Cardiac muscle cell (in vitro differentiated cells and primary cell): ENCODE results near the gene DLGAP1. TPM values are rescaled to one million over a fixed set of nuclear protein-coding genes. Genes with fewer than 3 reads are reported as not detected.

ENCODE experiments used
- DNase-seq, 2 donors: peaks; one replicate each; pipeline versions ENCODE4 v3.0.0 to v3.0.0-alpha.2; 2010 to 2017; ENCODE audit warnings: low read depth in 1 of 2, low spot score in 1 of 2
- H3K27ac ChIP-seq: fragments of 200-600 bp; sonication (generic); 2 replicates; pipeline ENCODE4 v1.5.1; 2016
- H3K27me3 ChIP-seq: fragments of 200-600 bp; sonication (generic); 2 replicates; pipeline ENCODE4 v1.6.0; 2016; ENCODE audit warnings: control low read depth
- H3K36me3 ChIP-seq: fragments of 200-600 bp; sonication (generic); 2 replicates; pipeline ENCODE4 v1.5.1; 2016; ENCODE audit warnings: control low read depth
- H3K4me1 ChIP-seq: fragments of 200-600 bp; sonication (generic); 2 replicates; pipeline ENCODE4 v1.8.1; 2017; ENCODE audit warnings: low read depth, mild to moderate bottlenecking, mixed run types
- H3K4me3 ChIP-seq: fragments of 200-600 bp; sonication (generic); 2 replicates; pipeline ENCODE4 v1.5.1; 2016; ENCODE audit warnings: mild to moderate bottlenecking
- H3K9me3 ChIP-seq: fragments of 200-600 bp; sonication (generic); 2 replicates; pipeline ENCODE4 v1.5.1; 2017; ENCODE audit warnings: low read depth, mild to moderate bottlenecking, control low read depth
- CTCF ChIP-seq: IDR thresholded peaks from 2 replicates; pipeline ENCODE4 v1.5.1; 2012; ENCODE audit warnings: low read depth, mild to moderate bottlenecking, low read length
- polyA plus RNA-seq: library from polyadenylated mRNA; unstranded; fragments of >200 nt; fragmentation: Nextera tagmentation; extraction: Ambion mirVana; gene quantifications from 2 replicates; pipeline ENCODE4 v1.2.1, GENCODE V29; 2016
- total RNA-seq: library from RNA; depleted of rRNA; stranded (reverse); fragments of >200 nt; gene quantifications from 2 replicates; pipeline ENCODE4 v1.2.3, GENCODE V29; 2016

Gene DLGAP1
- total and polyA plus RNA-seq, 2 experiments from 2014 or later, result 2.5 to 7.9 TPM

- no peak overlapping the region for H3K4me3 ChIP-seq
- H3K4me1 ChIP-seq, result no peaks in the 10 kb centered on the region
- no peaks in the 10 kb centered on the region for H3K27me3 ChIP-seq
- H3K27ac ChIP-seq, result no peak overlapping the region
- DNase-seq, result no peak
- no peak for TF ChIP-seq CTCF
- H3K36me3 ChIP-seq, result no peaks in the 10 kb centered on the region
- no peaks in the 10 kb centered on the region for H3K9me3 ChIP-seq
Observed at GRCh38 chr18:3693410-3693809, 761.7 kb downstream of the DLGAP1 start.

GRCh38 chr18:3692691-3693090, 762.4 kb downstream of the DLGAP1 start:
- no peak overlapping the region for H3K27ac ChIP-seq
- H3K27me3 ChIP-seq, result no peaks in the 10 kb centered on the region
- no peak for TF ChIP-seq CTCF
- DNase-seq, result no peak
- no peaks in the 10 kb centered on the region for H3K9me3 ChIP-seq
- no peaks in the 10 kb centered on the region for H3K4me1 ChIP-seq
- no peak overlapping the region for H3K4me3 ChIP-seq
- no peaks in the 10 kb centered on the region for H3K36me3 ChIP-seq

- Histone ChIP-seq H3K4me1 (no peaks in the 10 kb centered on the region), H3K27ac (no peak overlapping the region), H3K27me3 (no peaks in the 10 kb centered on the region), H3K9me3 (no peaks in the 10 kb centered on the region), H3K4me3 (no peak overlapping the region), H3K36me3 (no peaks in the 10 kb centered on the region)
- no peak for TF ChIP-seq CTCF
- no peak for DNase-seq
Observed at GRCh38 chr18:3692113-3692621, 762.9 kb downstream of the DLGAP1 start.

- Histone ChIP-seq H3K27me3 (no peaks in the 10 kb centered on the region), H3K9me3 (no peaks in the 10 kb centered on the region), H3K36me3 (no peaks in the 10 kb centered on the region), H3K27ac (no peak overlapping the region), H3K4me3 (no peak overlapping the region), H3K4me1 (no peaks in the 10 kb centered on the region)
- DNase-seq, result no peak
- no peak for TF ChIP-seq CTCF
Observed at GRCh38 chr18:3691705-3692104, 763.4 kb downstream of the DLGAP1 start.

- Histone ChIP-seq H3K27me3 (no peaks in the 10 kb centered on the region), H3K4me3 (no peak overlapping the region), H3K27ac (no peak overlapping the region), H3K36me3 (no peaks in the 10 kb centered on the region), H3K9me3 (no peaks in the 10 kb centered on the region), H3K4me1 (no peaks in the 10 kb centered on the region)
- TF ChIP-seq CTCF, result no peak
- DNase-seq, result no peak
Observed at GRCh38 chr18:3690764-3691066, 764.4 kb downstream of the DLGAP1 start.
